ENCODE measurements around the gene HMG20A. TPM values are rescaled to one million over a fixed set of nuclear protein-coding genes. Genes with fewer than 3 reads are reported as not detected.
A peak's percentile ranks its signal among the peaks of the same experiment; 100 is the strongest.
"Not testable (repeated sequence)": the region's sequence is repeated elsewhere in the genome, so short reads cannot be mapped to it uniquely, and the experiment has no call there.

Gene HMG20A
- total RNA-seq, 2 donors from 2014 or later = 33.5 to 36.3 TPM

DNA sequence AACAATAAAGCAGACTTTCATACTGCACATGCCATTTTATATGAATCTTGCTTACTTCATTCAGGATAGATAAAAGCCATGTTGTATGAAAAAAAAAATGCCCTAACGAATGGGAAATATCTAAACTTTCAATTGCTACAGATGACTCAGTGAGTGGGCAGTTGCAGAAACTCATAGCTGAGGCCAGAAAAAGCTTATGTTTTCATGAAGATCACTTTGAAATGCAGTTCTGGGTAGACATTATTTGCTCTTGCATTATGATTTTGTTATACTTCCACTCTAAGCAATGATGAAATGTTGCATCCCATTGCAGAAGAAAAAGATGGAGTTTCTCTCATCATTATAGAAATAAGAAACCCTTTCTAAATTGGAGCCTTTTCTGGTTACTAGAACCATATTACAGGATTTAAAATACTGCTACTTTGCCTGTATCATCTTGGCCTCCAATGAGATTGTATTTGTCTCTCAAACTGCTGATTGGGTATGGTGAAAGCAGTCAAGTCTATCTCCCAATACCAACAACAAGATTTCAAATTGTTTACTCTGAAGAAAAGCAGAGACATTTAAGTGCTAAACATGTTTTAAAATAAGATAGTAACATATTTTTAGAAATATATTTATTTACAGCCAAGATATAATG, 17.8 kb upstream of the HMG20A start:
- intact Hi-C loops (cut with DNase I) = no loop called here
- ATAC-seq (peak in 1 of 2 donors; percentile 70), DNase-seq (no peak)

DNA sequence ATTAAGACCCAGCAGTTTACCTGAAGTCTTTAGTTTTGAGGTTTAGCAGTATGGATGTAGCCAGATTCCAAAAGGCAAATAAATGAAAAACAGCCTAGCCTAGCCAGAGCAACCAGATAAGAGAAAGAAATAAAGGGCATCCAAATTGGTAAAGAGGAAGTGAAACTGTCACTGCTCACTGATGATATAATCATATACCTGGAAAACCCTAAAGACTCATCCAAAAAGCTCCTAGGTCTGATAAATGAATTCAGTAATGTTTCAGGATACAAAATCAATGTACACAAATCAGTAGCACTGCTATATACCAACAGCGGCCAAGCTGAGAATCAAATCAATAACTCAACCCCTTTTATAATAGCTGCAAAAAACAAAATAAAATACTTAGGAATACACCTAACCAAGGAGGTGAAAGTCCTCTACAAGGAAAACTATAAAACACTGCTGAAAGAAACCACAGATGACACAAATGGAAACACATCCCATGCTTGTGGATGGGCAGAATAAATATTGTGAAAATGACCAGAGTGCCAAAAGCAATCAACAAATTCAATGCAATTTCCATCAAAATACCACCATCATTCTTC, 14.4 kb upstream of the HMG20A start:
- DNase-seq; ATAC-seq; intact Hi-C loops (cut with DNase I): not testable (repeated sequence)

DNA sequence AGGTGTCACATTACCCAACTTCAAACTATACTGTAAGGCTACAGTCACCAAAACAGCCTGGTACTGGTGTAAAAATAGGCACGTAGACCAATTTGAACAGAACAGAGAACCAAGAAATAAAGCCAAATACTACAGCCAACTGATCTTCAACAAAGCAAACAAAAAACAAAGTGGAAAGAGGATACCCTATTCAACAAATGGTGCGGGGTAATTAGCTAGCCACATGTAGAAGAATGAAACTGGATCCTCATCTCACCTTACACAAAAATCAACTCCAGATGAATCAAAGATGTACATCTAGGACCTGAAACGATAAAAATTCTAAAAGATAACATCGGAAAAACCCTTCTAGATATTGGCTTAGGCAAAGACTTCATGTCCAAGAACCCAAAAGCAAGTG, 13.8 kb upstream of the HMG20A start:
- no peak for ATAC-seq
- intact Hi-C loops (cut with DNase I) = no loop called here
- DNase-seq = no peak

DNA sequence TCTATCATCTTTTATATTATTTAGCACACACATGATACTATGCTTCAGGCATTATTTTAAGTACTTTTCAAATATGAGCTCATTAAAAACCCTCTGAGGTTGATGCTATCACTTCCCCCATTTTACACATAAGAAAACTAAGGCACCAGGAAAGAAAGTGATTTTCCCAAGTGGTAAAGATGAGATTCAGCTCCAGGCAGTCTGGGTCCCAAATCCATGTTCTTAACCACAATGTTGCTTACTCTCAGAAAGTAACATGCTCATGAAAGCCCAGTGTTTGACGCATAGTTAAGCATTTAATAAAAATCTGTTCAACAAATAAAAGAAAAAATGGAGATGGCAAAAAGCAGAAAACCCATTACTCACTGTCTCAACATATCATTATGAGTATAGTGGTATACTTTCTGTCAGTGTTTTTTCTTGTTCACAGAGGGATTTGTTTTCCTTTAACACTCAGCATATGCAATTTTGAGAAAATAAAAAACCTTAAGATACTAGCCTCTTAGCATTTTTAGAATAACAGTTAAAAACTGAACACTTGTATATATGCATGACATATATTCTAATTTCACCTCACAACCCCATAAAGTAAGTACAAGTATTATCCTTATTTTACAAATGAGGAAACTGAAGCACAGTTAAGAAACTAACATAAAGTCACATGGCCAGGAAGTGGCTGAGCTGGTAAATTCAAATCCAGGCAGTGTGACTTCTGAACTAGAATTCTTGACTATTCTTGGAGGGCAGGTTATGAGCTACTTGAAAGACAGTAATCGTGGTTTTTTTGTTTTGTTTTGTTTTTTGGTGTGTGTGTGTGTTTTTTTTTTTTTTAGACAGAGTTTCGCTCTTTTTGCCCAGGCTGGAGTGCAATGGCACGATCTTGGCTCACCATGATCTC, 11.2 kb upstream of the HMG20A start:
- intact Hi-C loops (cut with DNase I) = loop anchor here in 1 of 2 donors (10.0 kb wide), 1 partner anchor 85 kb away; no protein-coding TSS in a partner anchor
- DNase-seq = no peak
- peak in 1 of 2 donors; percentile 33 for ATAC-seq

DNA sequence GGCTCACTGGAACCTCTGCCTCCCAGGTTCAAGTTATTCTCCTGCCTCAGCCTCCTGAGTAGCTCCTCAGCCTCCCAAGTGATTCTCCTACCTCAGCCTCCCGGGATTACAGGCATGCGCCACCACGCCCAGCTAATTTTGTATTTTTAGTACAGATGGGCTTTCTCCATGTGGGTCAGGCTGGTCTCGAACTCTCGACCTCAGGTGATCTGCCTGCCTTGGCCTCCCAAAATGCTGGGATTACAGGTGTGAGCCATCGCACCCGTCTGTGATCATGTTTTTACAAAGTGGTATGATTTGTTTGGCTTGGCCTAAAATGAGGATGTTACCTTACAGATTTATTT, 10.6 kb upstream of the HMG20A start:
- intact Hi-C loops (cut with DNase I) = loop anchor here in 1 of 2 donors (10.0 kb wide), 1 partner anchor 85 kb away; no protein-coding TSS in a partner anchor
- DNase-seq, ATAC-seq: not testable (repeated sequence)

DNA sequence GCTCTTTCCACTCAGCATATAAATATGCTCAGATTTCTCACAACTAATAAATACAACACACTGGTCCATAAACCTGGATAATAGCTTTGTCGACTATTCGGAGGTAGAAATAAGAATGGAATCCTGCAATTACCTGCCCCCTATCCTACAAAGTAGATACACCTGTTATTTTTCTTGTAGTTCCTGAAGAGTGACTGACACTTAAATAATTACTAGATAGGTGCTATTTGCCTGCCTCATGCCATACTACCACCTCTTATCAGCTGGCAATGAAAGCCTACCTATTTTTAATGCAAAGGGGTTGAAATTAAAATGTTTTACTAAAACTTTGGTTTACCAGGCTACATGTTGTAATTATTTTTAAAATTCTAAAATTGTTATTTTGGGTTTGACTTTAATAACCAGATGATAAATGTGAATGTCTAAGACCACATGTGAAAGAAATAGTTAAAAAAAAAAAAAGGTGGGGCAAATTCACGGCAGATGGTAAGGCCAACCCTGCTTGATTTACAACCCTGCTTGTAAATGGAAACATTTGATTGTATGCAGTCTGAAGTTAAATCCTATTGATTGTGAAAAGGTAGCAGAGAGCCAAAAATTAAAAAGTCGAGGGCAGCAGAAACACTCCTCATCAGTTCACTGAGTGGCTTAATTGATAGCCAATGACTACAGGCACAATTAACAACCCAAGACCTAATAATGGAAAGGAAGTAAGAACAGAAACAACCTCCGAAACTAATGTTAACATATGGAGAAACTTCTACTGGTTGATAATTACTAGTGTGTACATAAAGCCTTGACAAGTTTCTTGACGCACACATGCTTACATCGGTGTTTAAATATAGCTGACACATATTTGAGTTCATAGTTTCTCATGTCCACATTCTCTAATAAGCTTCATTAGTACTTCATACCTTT, 9.7 kb upstream of the HMG20A start:
- ATAC-seq (no peak), DNase-seq (no peak)
- intact Hi-C loops (cut with DNase I) = loop anchor here in 1 of 2 donors (10.0 kb wide), 1 partner anchor 84 kb away; no protein-coding TSS in a partner anchor

DNA sequence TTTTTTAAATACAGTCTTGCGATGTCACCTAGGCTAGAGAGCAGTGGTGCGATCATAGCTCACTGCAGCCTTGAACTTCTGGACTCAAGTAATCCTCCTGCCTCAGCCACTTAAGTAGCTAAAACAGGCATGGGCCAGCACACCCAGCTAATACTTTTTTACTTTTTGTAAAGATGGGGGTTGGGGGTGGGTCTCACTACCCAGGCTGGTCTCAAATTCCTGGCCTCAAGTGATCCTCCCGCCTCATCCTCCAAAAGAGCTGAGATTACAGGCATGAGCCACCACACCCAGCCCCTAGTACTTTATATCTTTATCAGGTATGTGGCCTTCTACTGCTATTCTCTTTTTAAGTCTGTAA, 9.1 kb upstream of the HMG20A start:
- no peak for ATAC-seq
- intact Hi-C loops (cut with DNase I) = loop anchor here in 1 of 2 donors (10.0 kb wide), 1 partner anchor 83 kb away; no protein-coding TSS in a partner anchor
- DNase-seq = no peak

DNA sequence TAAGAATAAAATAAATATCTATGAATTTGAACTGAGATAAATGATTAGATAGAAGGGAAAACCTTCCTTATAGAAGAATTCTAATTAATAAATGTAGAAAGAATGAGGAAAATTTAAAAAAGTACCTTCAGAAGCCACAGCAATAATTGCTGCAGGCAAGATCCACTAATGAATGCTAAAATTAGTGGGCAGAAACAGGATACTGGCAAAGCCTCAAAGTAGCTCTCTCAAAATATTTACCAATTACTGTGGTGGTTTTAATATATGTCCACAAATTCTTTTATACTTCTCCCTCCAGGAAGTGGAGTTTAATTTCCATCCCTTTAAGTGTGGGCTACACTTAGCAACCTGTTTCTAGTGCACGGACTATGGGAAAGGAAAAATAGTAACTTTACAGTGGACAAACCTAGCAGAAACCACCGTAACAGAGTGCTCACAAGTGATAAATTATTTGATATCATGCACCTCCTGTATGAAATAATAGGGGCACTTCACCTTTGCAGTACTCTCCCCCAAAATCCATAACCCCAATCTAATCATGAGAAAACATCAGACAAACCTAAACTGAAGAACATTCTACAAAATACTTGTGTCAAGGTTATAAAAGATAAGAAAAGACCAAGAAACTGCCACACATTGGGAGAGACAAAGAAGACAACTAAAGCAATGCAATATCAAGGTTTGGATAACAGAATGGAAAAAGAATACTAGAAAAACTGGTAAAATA, 7.6 kb upstream of the HMG20A start:
- ATAC-seq (no peak), DNase-seq (no peak)
- intact Hi-C loops (cut with DNase I) = loop anchor here in 1 of 2 donors (10.0 kb wide), 1 partner anchor 82 kb away; no protein-coding TSS in a partner anchor

DNA sequence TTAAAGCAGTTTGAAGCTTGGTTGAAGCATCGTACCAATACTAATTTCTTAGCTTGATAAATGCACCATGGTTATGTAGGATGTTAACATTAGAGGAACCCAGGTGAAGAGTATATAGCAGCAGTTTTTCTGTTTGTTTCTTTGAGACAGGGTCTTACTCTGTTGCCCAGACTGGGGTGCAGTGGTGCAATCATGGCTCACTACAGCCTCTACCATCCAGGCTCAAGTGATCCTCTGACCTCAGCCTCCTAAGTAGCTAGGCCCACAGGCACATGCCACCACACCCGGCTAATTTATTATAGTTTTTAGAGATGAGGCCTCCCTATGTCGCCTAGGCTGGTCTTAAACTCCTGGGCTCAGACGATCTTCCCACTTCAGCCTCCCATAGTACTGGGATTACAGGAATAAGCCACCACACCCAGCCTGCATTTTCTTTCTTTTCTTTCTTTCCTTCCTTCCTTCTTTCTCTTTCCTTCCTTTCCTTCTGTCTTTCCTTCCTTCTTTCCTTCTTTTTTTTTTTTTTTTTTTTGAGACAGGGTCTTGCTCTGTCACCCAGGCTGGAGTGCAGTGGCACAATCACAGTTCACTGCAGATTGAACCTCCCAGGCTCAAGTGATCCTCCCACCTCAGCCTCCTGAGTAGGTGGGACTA, 6.9 kb upstream of the HMG20A start:
- no peak for DNase-seq
- intact Hi-C loops (cut with DNase I) = loop anchor here in 1 of 2 donors (10.0 kb wide), 1 partner anchor 81 kb away; no protein-coding TSS in a partner anchor
- no peak for ATAC-seq

DNA sequence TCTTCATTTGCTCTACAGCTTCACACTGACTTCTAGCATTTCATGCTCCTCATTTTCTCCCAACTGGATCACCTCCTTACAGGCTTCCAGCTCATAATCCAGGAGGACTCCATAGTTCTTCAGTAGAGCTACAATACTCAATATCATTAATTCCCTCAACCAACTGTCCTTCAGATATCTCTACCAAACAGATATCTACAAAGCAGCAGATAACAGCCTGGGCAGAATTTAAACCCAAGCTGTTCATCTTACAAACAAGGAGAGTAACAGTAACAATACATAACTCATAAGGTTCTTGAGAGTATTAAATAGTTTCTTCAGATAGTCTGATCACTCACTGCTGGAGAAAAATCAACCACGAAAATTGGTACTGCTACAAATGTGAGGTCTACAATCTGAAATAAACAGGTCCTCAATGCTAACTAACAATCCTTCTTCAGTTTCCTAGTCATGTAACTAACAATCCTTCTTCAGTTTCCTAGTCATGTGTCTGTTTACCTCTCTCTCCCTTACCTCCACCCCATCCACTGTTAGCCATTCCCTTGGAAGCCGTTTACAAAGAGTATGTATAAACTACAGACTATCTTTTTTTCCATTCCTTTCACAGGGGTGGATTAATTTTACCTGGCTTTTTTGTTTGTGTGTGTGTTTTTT, 5.8 kb upstream of the HMG20A start:
- ATAC-seq (no peak), DNase-seq (no peak)
- intact Hi-C loops (cut with DNase I) = loop anchor here (5.0 to 10.0 kb wide), 2 partner anchors 80 to 308 kb away; no protein-coding TSS in a partner anchor

DNA sequence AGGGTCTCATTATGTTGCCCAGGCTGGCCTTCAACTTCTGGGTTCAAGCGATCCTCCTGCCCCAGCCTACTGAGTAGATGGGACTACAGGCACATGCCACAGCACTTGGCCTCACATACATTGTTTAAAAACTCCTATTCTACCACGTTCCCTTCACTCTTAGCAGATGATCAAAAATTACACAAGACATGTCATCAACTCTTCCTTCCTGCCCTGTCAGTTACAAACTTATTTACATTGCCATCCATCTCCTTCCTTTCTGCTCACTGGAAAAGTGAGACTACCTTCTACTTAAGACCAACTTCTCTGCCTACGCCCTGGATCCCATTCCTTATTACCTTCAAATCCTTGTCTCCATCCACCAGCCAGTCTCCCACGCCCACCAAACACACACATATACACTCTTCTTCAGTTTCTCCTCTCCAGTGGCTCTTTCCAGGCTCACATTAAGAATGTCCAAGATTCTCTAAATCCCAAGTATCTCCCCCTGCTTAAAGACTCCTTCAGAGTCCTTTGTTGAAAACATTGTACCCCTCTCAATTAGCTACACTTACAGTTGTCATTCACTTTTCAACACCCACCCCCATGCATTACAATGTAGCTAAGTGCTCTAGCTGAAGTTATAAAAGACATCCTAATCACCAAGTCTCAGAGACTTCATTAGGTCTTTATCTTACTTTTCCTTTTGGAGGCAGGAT, 5.1 kb upstream of the HMG20A start:
- intact Hi-C loops (cut with DNase I) = loop anchor here (5.0 to 10.0 kb wide), 2 partner anchors 79 to 308 kb away; no protein-coding TSS in a partner anchor
- DNase-seq = no peak

DNA sequence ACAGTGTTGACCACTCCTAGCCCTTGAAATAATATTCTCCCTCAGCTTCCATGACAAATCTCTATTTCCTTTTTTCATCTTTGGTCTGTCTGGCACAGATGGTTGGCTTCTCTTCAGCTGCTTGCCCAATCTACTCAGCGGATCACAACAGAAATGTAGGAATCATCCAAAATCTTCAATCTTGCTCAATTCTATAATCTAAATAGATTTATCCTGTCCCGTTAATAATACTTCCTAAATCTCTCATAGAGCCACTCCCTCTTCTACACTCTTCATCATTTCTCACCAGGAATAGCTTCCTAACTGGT, 4.6 kb upstream of the HMG20A start:
- ATAC-seq (no peak), DNase-seq (peak; percentile 41)
- intact Hi-C loops (cut with DNase I) = loop anchor here (5.0 to 10.0 kb wide), 2 partner anchors 79 to 309 kb away; no protein-coding TSS in a partner anchor

More for the DNA sequence above, 5.1 kb upstream of the HMG20A start:
- ATAC-seq = no peak

DNA sequence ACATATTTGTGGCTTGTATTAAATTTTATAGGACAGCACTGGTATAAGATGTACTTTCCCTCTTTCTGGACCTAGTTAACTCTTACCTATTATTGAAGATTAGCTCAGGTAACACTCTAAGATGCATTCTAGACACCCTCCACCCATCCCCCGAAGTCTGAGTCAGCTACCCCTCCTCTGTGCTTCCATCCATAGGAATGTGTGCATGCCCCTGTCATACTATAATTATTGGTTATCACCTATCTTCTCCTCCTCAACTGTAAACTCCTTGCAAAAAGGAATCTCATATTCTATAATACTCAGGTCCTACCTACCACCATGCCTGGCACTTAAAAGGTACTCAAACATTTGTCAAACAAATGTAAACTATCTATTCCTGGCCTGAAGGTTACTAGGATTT, 3.7 kb upstream of the HMG20A start:
- no peak for DNase-seq
- ATAC-seq = no peak
- intact Hi-C loops (cut with DNase I) = loop anchor here (5.0 to 10.0 kb wide), 2 partner anchors 78 to 310 kb away; no protein-coding TSS in a partner anchor

DNA sequence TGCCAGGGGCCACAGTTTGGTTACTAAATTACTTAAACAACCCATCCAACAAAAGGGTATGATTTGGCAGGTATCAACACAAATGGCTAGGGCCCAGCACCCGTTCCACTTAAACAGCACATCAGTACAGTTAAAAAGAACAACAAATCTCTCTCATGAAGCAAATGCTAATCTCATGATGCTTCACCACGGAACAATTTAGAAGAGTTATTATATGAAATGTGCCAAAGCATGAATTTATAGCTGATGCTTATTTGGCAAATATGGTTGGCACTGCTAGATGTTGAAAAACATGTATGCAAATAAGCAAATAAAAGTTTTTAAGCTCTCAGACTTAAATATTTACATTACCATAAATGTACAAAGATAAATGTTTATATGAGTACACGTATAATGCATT, 3.1 kb upstream of the HMG20A start:
- ATAC-seq (no peak), DNase-seq (no peak)
- intact Hi-C loops (cut with DNase I) = loop anchor here (5.0 to 10.0 kb wide), 2 partner anchors 77 to 310 kb away; no protein-coding TSS in a partner anchor

DNA sequence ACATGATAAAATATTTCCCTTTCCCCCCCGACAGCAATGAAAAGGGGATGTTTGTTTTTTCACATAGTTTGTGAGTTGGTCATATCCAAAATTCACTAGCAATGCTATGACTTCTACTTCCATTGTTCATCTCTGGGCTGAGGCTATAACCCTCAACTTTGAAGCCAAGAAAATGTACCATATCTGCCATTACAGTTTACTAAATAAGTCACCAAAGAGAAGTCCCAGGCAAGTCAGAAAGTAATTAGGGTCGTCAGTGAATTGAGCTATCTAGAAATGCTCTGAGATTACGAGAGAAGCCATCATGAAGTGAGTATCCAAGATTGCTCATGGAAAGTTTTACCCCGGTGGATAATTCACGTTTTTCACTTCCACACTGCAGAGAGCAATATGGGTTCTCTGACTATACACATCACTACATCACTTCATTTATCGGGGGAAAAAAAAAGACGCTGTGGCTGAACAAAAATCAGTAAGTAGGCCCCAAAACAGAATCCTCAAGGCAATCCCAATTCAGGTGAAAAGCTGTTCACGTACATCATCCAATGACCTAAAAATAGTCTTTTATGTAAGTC, 2.2 kb upstream of the HMG20A start:
- intact Hi-C loops (cut with DNase I) = loop anchor here (5.0 to 10.0 kb wide), 2 partner anchors 76 to 311 kb away; no protein-coding TSS in a partner anchor
- ATAC-seq (no peak), DNase-seq (no peak)

Measured in left cardiac atrium (tissue), 4 donors.